Left lung (tissue), 10 donors: ENCODE data around the gene ATP13A5. TPM values are rescaled to one million over a fixed set of nuclear protein-coding genes. Genes with fewer than 3 reads are reported as not detected.

ENCODE experiments used
- ATAC-seq: fragments of 200-7000 bp; cut with Tn5 transposase; one replicate; pipeline ENCODE4 v1.9.1; 2020; ENCODE audit warnings: moderate library complexity
- DNase-seq, 4 donors: peaks; one replicate each; pipeline ENCODE4 v3.0.0-alpha.2; 2013 to 2020
- H3K27ac ChIP-seq, 2 donors: fragments of 200-600 bp; sonication (generic) in 1 of 2; one replicate each; pipeline versions ENCODE4 v1.5.0 to v1.8.0; 2020 to 2021
- H3K27me3 ChIP-seq, 2 donors: fragments of 200-600 bp; sonication (generic) in 1 of 2; one replicate each; pipeline versions ENCODE4 v1.5.0 to v1.8.0; 2020 to 2021
- H3K36me3 ChIP-seq, 2 donors: fragments of 200-600 bp; sonication (generic) in 1 of 2; one replicate each; pipeline versions ENCODE4 v1.5.0 to v1.8.0; 2020 to 2021
- H3K4me1 ChIP-seq, 2 donors: fragments of 200-600 bp; one replicate each; pipeline ENCODE4 v1.8.0; 2021
- H3K4me3 ChIP-seq, 2 donors: fragments of 200-600 bp; sonication (generic) in 1 of 2; one replicate each; pipeline versions ENCODE4 v1.5.0 to v1.8.0; 2020 to 2021; ENCODE audit warnings: mild to moderate bottlenecking in 1 of 2
- H3K9me3 ChIP-seq, 2 donors: fragments of 200-600 bp; sonication (generic) in 1 of 2; one replicate each; pipeline versions ENCODE4 v1.5.0 to v1.8.0; 2020 to 2021
- intact Hi-C, 2 donors: fragments of 100-400 bp; cut with DNase I; formaldehyde crosslinking; loops; one replicate each; pipeline versions ENCODE4 v1.11.2 to v1.14.2; 2022
- polyA plus RNA-seq, 6 donors: library from polyadenylated mRNA; unstranded; fragments of 120-200 nt; gene quantifications; one replicate each; pipeline ENCODE4 v1.2.1, GENCODE V29; 2013; ENCODE audit not compliant: insufficient read length in 6 of 6
- total RNA-seq, 2 donors: library from RNA; stranded (reverse); fragmentation: NEBNext Ultra II Directional; extraction: Animal tissue kit (Norgen Biotek cat#: 25700); gene quantifications; one replicate each; pipeline ENCODE4 v1.2.1, GENCODE V29; 2021
- TF ChIP-seq, protein P1 (sequence below), 2 donors: fragments of 200-600 bp; sonication (generic) in 1 of 2; IDR thresholded peaks; one replicate each; pipeline versions ENCODE4 v1.5.0 to v1.8.0; 2021; ENCODE audit warnings: antibody characterized with exemption in 2 of 2
- donor health status: DM: no; HTN: yes; CAD: no.
- donor health status: DM: no; HTN: no; CAD: no.

ATP13A5 gene
- total and polyA plus RNA-seq, 8 donors = 0.36 to 1.4 (median 0.96) TPM

GRCh38 chr3:193372783-193373182, 5.8 kb downstream of the ATP13A5 start:
- ATAC-seq (no peak), DNase-seq (no peak)
- Histone ChIP-seq H3K9me3 (no peaks in the 10 kb centered on the region), H3K27ac (no peak overlapping the region), H3K4me3 (no peak overlapping the region), H3K4me1 (no peaks in the 10 kb centered on the region), H3K27me3 (no peaks in the 10 kb centered on the region), H3K36me3 (no peaks in the 10 kb centered on the region)
- TF ChIP-seq, protein P1, sequence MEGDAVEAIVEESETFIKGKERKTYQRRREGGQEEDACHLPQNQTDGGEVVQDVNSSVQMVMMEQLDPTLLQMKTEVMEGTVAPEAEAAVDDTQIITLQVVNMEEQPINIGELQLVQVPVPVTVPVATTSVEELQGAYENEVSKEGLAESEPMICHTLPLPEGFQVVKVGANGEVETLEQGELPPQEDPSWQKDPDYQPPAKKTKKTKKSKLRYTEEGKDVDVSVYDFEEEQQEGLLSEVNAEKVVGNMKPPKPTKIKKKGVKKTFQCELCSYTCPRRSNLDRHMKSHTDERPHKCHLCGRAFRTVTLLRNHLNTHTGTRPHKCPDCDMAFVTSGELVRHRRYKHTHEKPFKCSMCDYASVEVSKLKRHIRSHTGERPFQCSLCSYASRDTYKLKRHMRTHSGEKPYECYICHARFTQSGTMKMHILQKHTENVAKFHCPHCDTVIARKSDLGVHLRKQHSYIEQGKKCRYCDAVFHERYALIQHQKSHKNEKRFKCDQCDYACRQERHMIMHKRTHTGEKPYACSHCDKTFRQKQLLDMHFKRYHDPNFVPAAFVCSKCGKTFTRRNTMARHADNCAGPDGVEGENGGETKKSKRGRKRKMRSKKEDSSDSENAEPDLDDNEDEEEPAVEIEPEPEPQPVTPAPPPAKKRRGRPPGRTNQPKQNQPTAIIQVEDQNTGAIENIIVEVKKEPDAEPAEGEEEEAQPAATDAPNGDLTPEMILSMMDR (IDR thresholded peaks at IDR 0.05) = no peak
- intact Hi-C loops = no loop called here

DNA sequence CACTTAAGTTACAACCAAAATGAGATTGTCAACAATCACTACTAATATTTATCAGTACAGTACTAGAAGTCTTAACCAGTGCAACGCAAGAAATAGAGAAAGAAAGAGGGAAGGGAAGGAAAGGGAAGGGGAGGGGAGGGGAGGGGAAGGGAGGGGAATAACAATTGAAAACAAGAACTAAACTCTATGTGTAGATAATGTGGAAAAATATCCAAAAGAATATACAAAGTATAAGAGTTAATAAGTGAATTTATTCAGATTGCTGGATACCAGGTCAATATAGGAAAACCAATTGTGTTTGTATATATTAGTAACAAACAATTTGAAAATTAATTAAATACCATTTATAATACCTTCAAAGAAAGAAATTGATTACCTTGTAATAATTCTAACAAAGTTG, 10.7 kb downstream of the ATP13A5 start:
- TF ChIP-seq, protein P1 (IDR thresholded peaks at IDR 0.05) = no peak
- DNase-seq (no peak), ATAC-seq (no peak)
- Histone ChIP-seq H3K4me1 (no peaks in the 10 kb centered on the region), H3K36me3 (no peaks in the 10 kb centered on the region), H3K27me3 (no peaks in the 10 kb centered on the region), H3K4me3 (no peak overlapping the region), H3K27ac (no peak overlapping the region), H3K9me3 (no peaks in the 10 kb centered on the region)
- intact Hi-C loops = no loop called here

DNA sequence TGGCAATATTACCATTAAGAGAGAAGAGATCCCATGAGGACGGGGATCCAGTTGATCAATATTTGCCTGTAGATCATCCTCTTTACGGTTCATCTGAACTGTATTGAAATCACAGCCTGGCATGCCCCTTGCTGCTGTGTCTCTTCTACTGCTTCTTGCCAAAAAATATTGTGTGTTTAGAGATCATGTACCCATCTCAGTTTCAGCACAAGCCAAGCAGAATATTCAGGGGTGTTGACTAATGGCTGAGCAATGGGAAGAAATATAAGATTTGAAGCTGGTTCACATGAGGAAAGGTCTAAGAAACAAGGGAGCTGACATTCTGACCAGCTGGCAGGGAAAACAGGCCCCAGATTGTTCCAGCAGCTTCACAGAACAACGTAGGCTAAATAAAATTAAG, 21.3 kb downstream of the ATP13A5 start:
- intact Hi-C loops = no loop called here

GRCh38 chr3:193354423-193354822, 24.1 kb downstream of the ATP13A5 start:
- DNase-seq = no peak
- Histone ChIP-seq H3K27ac (no peak overlapping the region), H3K4me3 (no peak overlapping the region), H3K27me3 (no peaks in the 10 kb centered on the region), H3K36me3 (no peaks in the 10 kb centered on the region), H3K9me3 (no peaks in the 10 kb centered on the region), H3K4me1 (no peaks in the 10 kb centered on the region)
- TF ChIP-seq, protein P1 (IDR thresholded peaks at IDR 0.05) = no peak
- intact Hi-C loops = no loop called here
- no peak for ATAC-seq

More for the DNA sequence above, 21.3 kb downstream of the ATP13A5 start:
- TF ChIP-seq, protein P1 (IDR thresholded peaks at IDR 0.05) = no peak
- no peak overlapping the region for H3K27ac ChIP-seq
- no peak for DNase-seq
- no peaks in the 10 kb centered on the region for H3K9me3 ChIP-seq
- no peaks in the 10 kb centered on the region for H3K27me3 ChIP-seq
- ATAC-seq = no peak
- H3K4me3 ChIP-seq = no peak overlapping the region
- no peaks in the 10 kb centered on the region for H3K4me1 ChIP-seq
- no peaks in the 10 kb centered on the region for H3K36me3 ChIP-seq

DNA sequence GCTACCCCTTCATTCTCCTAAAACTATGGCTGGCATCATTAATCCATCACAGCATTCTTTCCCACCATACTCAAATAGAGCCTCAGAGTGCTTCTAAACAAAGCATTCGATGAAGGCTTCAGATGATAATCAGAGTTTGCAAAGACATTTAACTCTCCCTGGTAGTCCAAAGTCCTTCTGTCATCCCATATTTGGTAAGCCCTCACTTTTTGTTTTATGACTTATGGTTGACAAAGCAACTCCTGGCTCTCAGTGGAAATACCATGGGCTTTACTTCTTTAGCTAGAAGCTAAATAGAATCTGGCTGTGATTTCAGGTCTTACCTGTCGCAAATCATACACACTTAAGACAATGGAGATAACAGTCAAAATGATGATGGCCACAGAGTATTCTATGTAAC, 27.8 kb downstream of the ATP13A5 start:
- TF ChIP-seq, protein P1 (IDR thresholded peaks at IDR 0.05) = no peak
- no peak for ATAC-seq
- Histone ChIP-seq H3K4me1 (no peaks in the 10 kb centered on the region), H3K27ac (no peak overlapping the region), H3K27me3 (no peaks in the 10 kb centered on the region), H3K4me3 (no peak overlapping the region), H3K36me3 (no peaks in the 10 kb centered on the region), H3K9me3 (no peaks in the 10 kb centered on the region)
- intact Hi-C loops = no loop called here
- no peak for DNase-seq
